ENCODE measurements around the gene PIGA.

- no peak for TF ChIP-seq RELA (CRISPR knock-in tag; IDR thresholded peaks at IDR 0.05; ENCODE audit: borderline replicate concordance)
- no peak for TF ChIP-seq E2F1 (CRISPR knock-in tag; IDR thresholded peaks at IDR 0.05)
- TF ChIP-seq ZBTB21 (CRISPR knock-in tag; IDR thresholded peaks at IDR 0.05; ENCODE audit: borderline replicate concordance) = no peak
- TF ChIP-seq GABPB1 (CRISPR knock-in tag; IDR thresholded peaks at IDR 0.05) = no peak
- no peak for TF ChIP-seq ZNF317 (CRISPR knock-in tag; IDR thresholded peaks at IDR 0.05; ENCODE audit: borderline replicate concordance, low read depth)
- TF ChIP-seq, protein P1, sequence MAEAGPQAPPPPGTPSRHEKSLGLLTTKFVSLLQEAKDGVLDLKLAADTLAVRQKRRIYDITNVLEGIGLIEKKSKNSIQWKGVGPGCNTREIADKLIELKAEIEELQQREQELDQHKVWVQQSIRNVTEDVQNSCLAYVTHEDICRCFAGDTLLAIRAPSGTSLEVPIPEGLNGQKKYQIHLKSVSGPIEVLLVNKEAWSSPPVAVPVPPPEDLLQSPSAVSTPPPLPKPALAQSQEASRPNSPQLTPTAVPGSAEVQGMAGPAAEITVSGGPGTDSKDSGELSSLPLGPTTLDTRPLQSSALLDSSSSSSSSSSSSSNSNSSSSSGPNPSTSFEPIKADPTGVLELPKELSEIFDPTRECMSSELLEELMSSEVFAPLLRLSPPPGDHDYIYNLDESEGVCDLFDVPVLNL (CRISPR knock-in tag; IDR thresholded peaks at IDR 0.05; ENCODE audit: borderline replicate concordance, low read depth) = no peak
- no peak for TF ChIP-seq CREB1 (CRISPR knock-in tag; IDR thresholded peaks at IDR 0.05)
- TF ChIP-seq GRHL2 (CRISPR knock-in tag; IDR thresholded peaks at IDR 0.05; ENCODE audit: insufficient replicate concordance, severe bottlenecking) = no peak
- no peak for TF ChIP-seq ETV6 (CRISPR knock-in tag; IDR thresholded peaks at IDR 0.05)
- TF ChIP-seq NR2C2 (CRISPR knock-in tag; IDR thresholded peaks at IDR 0.05) = no peak
- no peak for TF ChIP-seq CTCF (IDR thresholded peaks at IDR 0.05)
Measured at GRCh38 chrX:15269618-15270521, 65.5 kb downstream of the PIGA start, which contains the start of gene ASB9.

Data from WTC11 (cell line).